SH-SY5Y (cell line): ENCODE results near the gene POLRMT.

ENCODE experiments used
- GATA2 ChIP-seq: IDR thresholded peaks from 2 replicates; pipeline ENCODE4 v1.6.1; 2011; ENCODE audit warnings: mild to moderate bottlenecking, low read depth, low read length
- GATA3 ChIP-seq: IDR thresholded peaks from 2 replicates; pipeline ENCODE4 v1.6.1; 2011; ENCODE audit warnings: low read depth, mild to moderate bottlenecking, low read length, moderate library complexity

- TF ChIP-seq GATA2 (no peak), GATA3 (no peak)
Measured at GRCh38 chr19:572743-573518, 60.4 kb downstream of the POLRMT start.
